ENCODE data around the gene CASP12. TPM values are rescaled to one million over a fixed set of nuclear protein-coding genes. Genes with fewer than 3 reads are reported as not detected.

The CASP12 gene
- total RNA-seq, 4 donors from 2014 or later: not detected

DNA sequence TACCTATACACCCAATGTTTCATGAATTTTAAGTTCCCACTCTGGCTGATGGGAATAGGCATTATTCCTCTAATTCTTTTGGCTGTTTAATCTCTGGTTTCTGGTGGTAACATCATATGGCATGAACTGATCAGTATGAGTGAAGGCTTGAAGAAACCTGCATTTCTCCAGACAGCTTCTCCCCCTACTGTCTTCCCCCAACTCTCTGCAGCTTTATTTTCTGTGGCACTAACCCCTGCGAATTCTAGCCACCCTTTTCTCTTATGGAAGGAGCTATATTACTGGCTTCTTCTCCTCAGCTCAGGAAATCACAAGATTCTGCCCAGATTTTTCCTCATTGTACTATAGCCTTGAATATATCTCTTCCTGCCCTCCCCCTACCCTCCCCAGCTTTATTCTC, 57.1 kb downstream of the CASP12 start:
- H3K4me3 ChIP-seq: no peak overlapping the region
- DNase-seq (ENCODE audit: low spot score in 2 of 2): no peak
- no peak overlapping the region for H3K27ac ChIP-seq
- TF ChIP-seq EP300 (IDR thresholded peaks at IDR 0.05): no peak
- TF ChIP-seq, protein P1, sequence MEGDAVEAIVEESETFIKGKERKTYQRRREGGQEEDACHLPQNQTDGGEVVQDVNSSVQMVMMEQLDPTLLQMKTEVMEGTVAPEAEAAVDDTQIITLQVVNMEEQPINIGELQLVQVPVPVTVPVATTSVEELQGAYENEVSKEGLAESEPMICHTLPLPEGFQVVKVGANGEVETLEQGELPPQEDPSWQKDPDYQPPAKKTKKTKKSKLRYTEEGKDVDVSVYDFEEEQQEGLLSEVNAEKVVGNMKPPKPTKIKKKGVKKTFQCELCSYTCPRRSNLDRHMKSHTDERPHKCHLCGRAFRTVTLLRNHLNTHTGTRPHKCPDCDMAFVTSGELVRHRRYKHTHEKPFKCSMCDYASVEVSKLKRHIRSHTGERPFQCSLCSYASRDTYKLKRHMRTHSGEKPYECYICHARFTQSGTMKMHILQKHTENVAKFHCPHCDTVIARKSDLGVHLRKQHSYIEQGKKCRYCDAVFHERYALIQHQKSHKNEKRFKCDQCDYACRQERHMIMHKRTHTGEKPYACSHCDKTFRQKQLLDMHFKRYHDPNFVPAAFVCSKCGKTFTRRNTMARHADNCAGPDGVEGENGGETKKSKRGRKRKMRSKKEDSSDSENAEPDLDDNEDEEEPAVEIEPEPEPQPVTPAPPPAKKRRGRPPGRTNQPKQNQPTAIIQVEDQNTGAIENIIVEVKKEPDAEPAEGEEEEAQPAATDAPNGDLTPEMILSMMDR (IDR thresholded peaks at IDR 0.05): no peak
- TF ChIP-seq POLR2A (IDR thresholded peaks at IDR 0.05): no peak
- TF ChIP-seq POLR2AphosphoS5 (IDR thresholded peaks at IDR 0.05): no peak
- no peaks in the 10 kb centered on the region for H3K27me3 ChIP-seq
- no peaks in the 10 kb centered on the region for H3K4me1 ChIP-seq
- H3K9me3 ChIP-seq: no peaks in the 10 kb centered on the region
- 67% methylated on average over 1 of the region's 1 CpG for WGBS
- H3K36me3 ChIP-seq: no peaks in the 10 kb centered on the region

DNA sequence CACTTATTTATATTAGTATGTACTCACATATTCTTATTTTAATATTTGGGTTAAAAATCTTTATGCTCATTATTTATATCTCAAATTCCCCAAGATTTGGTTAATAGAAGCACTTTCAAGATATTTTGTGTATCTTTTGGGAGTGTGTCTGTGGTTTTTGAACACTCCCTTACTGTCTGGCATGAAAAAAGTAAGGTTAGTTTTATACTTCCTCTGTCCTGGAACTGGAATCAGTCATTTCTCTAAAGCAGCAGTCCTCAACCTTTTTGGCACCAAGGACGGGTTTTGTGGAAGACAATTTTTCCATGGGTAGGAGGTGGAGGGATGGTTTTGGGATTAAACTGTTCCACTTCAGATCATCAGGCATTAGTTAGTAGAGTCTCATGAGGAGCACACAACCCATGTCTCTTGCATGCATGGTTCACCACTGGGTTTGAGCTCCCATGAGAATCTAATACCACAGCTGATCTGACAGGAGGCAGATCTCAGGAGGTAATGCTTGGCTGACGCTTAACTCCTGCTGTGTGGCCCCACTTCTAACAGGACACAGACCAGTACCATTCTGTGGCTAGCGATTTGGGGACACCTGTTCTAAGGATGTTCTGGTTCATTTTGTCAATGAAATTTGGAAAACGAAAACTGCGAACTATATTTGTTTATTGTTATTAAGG, 60.2 kb downstream of the CASP12 start:
- H3K27ac ChIP-seq: no peak overlapping the region
- no peaks in the 10 kb centered on the region for H3K36me3 ChIP-seq
- no peaks in the 10 kb centered on the region for H3K4me1 ChIP-seq
- no peaks in the 10 kb centered on the region for H3K9me3 ChIP-seq
- H3K4me3 ChIP-seq: no peak overlapping the region
- no peak for TF ChIP-seq POLR2A (IDR thresholded peaks at IDR 0.05)
- TF ChIP-seq, protein P1 (IDR thresholded peaks at IDR 0.05): no peak
- TF ChIP-seq EP300 (IDR thresholded peaks at IDR 0.05): no peak
- TF ChIP-seq POLR2AphosphoS5 (IDR thresholded peaks at IDR 0.05): no peak
- WGBS: 97% methylated on average over 5 of the region's 5 CpGs
- no peak for DNase-seq (ENCODE audit: low spot score in 2 of 2)
- H3K27me3 ChIP-seq: no peaks in the 10 kb centered on the region

DNA sequence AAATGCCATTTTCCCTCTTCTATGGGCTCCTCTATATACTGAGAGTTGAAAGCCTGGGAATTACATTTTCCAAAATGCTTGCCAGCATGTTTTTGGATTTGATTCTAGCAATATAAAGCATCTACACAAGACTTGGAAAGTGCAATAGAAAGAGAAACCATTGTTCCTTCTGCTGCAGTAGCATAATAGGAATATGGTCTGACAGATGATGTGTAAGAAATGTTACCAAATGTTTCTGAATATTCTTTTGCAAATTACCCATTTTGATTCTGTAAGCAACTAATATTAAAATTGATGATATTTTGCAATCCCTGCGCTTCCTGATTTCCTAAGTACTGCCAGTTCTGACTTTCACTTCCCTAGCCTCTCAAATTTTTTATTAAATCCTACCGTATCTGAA, 61.6 kb downstream of the CASP12 start:
- Histone ChIP-seq H3K4me1 (no peaks in the 10 kb centered on the region), H3K27me3 (no peaks in the 10 kb centered on the region), H3K9me3 (no peaks in the 10 kb centered on the region), H3K4me3 (no peak overlapping the region), H3K27ac (no peak overlapping the region), H3K36me3 (no peaks in the 10 kb centered on the region)
- no peak for DNase-seq (ENCODE audit: low spot score in 2 of 2)
- 35% methylated on average over 2 of the region's 2 CpGs for WGBS
- TF ChIP-seq, protein P1 (IDR thresholded peaks at IDR 0.05): no peak

Other genes with a start within 250 kb of the CASP12 start
- gene CASP4, start 70.1 kb upstream of the CASP12 start, total RNA-seq: 100 to 1,000 TPM in 3 of 4 donors, 10 to 100 TPM in 1; 98.3 to 272 (median 129) TPM
- not detected for gene CASP5, start 124.7 kb upstream of the CASP12 start, total RNA-seq
- gene CASP1, start 136.7 kb upstream of the CASP12 start, total RNA-seq: 10 to 100 TPM; 20.1 to 35.7 (median 28.3) TPM
- 1 to 10 TPM; 1.6 to 9.0 (median 3.5) TPM for gene CARD16, start 146.9 kb upstream of the CASP12 start, total RNA-seq
- gene CARD18, start 241.3 kb upstream of the CASP12 start, total RNA-seq: 10 to 100 TPM in 3 of 4 donors, not detected in 1; 11.6 to 26.0 (median 16.5) TPM

Data from suprapubic skin (tissue), 4 donors.